BJ (cell line): ENCODE measurements around the gene NEGR1. TPM values are rescaled to one million over a fixed set of nuclear protein-coding genes. Genes with fewer than 3 reads are reported as not detected.
A peak's percentile ranks its signal among the peaks of the same experiment; 100 is the strongest.

Source experiments
- CTCF ChIA-PET: fragments of 350-600 bp; formaldehyde crosslinking; extraction: SDS; loops from one replicate; lab custom pipeline; 2021; ENCODE audit warnings: antibody characterized with exemption, inconsistent platforms; lab: Yijun Ruan, JAX
- POLR2A ChIA-PET: fragments of 300-600 bp; sonication (Branson Sonifier 250); formaldehyde crosslinking; extraction: SDS; loops from one replicate; lab custom pipeline; 2021; ENCODE audit warnings: antibody characterized with exemption; lab: Charles Lee
- DNase-seq: peaks from one replicate; pipeline ENCODE4 v3.0.0-alpha.2; 2011; ENCODE audit warnings: low read depth
- H3K27me3 ChIP-seq: 2 replicates; pipeline ENCODE4 v1.6.0; 2011; ENCODE audit warnings: low read length; ENCODE audit not compliant: control insufficient read depth, insufficient read depth
- H3K36me3 ChIP-seq: 2 replicates; pipeline ENCODE4 v1.5.1; 2011; ENCODE audit warnings: low read length; ENCODE audit not compliant: control insufficient read depth, insufficient read depth
- H3K4me3 ChIP-seq: 2 replicates; pipeline ENCODE4 v1.5.1; 2011; ENCODE audit warnings: low read depth, mild to moderate bottlenecking, control low read depth, low read length
- polyA plus RNA-seq: library from polyadenylated mRNA; depleted of rRNA; stranded (reverse); fragments of >200 nt; gene quantifications from 2 replicates; pipeline ENCODE4 v1.2.3, GENCODE V29; 2011
- TF ChIP-seq, protein P1 (sequence below): IDR thresholded peaks from 2 replicates; pipeline ENCODE4 v1.5.1; 2011; ENCODE audit warnings: low read depth, mild to moderate bottlenecking, control low read depth, inconsistent platforms, low read length, moderate library complexity; ENCODE audit not compliant: insufficient read depth

The NEGR1 gene
- polyA plus RNA-seq, 1 experiment, result 15.4 TPM

DNA sequence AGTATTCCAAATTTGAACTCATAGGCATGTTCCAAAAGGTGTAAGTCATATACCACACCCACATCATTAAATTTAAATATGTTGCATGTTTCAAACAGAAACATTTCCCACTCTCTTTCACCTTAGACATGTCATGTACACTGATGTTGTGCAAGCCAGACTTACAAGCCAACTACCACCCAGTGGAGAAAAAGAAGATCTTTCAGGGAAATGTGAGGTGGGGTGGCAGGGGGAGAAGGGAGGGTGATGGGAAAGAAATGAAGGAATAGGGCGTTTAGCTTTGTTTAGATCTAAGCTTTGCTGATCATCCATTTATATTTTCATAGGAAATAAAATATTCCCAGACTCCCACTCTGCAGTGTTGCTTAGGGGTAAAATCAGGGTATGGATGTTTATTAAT lies 1.6 kb downstream of the NEGR1 start:
- H3K36me3 ChIP-seq, result no peaks in the 10 kb centered on the region
- ChIA-PET CTCF (interaction anchor here (1.3 to 2.0 kb wide), 2 partner anchors 11 to 94 kb away, joined by 4 read pairs; no protein-coding TSS in a partner anchor), POLR2A (interaction anchor here (0.6 kb wide), 1 partner anchor 628 kb away, joined by 4 read pairs; no protein-coding TSS in a partner anchor)
- H3K27me3 ChIP-seq, result no peaks in the 10 kb centered on the region
- TF ChIP-seq, protein P1, sequence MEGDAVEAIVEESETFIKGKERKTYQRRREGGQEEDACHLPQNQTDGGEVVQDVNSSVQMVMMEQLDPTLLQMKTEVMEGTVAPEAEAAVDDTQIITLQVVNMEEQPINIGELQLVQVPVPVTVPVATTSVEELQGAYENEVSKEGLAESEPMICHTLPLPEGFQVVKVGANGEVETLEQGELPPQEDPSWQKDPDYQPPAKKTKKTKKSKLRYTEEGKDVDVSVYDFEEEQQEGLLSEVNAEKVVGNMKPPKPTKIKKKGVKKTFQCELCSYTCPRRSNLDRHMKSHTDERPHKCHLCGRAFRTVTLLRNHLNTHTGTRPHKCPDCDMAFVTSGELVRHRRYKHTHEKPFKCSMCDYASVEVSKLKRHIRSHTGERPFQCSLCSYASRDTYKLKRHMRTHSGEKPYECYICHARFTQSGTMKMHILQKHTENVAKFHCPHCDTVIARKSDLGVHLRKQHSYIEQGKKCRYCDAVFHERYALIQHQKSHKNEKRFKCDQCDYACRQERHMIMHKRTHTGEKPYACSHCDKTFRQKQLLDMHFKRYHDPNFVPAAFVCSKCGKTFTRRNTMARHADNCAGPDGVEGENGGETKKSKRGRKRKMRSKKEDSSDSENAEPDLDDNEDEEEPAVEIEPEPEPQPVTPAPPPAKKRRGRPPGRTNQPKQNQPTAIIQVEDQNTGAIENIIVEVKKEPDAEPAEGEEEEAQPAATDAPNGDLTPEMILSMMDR, result no peak
- no peak for DNase-seq
- peak overlapping the region; percentile 66 for H3K4me3 ChIP-seq

DNA sequence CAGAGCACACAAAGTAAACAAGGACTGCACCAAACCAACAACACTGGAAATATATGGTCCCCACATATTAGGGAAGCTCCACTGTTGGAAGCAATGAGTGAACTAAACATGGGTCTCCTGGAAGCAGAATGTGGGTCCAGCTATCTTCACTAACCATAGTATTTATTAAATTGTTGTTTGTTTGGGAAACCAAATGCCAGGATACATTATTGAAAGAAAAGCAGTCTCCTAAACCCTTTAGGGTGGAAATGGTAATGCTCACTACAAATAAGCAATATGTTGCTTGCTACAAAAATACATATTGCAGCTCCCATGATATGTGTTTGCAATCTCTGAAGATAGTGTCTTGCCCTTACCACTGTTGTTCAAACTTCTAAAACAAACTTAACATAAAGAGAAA lies 2.2 kb downstream of the NEGR1 start:
- TF ChIP-seq, protein P1, result no peak
- Histone ChIP-seq H3K4me3 (no peak overlapping the region), H3K36me3 (no peaks in the 10 kb centered on the region), H3K27me3 (no peaks in the 10 kb centered on the region)
- no peak for DNase-seq
- ChIA-PET POLR2A (no interaction called here), CTCF (interaction anchor here (1.3 kb wide), 1 partner anchor 10 kb away, joined by 4 read pairs; no protein-coding TSS in a partner anchor)

DNA sequence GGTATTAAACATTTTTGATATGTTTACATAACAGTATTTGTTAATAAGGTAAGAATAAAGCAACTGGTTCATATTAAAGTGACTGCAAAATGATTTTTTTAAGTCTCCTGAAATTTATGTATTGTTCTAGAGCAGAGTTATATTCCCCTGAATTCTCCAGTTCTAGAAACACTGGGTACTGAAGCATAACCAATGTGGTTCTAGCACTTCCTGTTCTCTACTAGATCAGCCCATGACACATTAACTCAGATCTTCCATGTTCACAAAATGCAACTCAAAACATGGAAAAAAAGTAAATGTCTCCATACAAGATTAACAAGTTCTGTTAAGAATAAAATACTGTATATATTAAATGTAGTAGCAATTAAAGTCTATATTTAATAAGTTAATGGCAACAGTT lies 3.9 kb downstream of the NEGR1 start:
- ChIA-PET POLR2A (no interaction called here), CTCF (interaction anchor here (1.0 to 1.7 kb wide), 2 partner anchors 9 to 345 kb away, joined by 4 read pairs; no protein-coding TSS in a partner anchor)

DNA sequence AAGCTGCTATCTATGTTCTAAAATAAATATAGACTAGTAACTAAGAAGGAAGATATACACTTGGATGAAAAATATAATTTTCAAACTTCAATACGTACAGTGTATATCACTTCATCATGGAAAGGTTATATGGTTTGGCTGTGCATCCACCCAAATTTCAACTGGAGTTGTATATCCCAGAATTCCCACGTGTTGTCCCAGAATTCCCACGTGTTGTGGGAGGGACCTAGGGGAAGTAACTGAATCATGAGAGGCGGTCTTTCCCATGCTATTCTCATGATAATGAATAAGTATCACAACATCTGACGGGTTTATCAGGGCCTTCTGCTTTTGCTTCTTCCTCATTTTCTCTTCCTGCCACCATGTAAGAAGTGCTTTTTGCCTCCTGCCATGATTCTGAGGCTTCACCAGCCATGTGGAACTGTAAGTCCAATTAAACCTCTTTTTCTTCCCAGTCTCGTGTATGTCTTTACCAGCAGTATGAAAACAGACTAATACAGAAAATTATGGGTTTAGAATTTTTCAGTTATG lies 10.7 kb downstream of the NEGR1 start:
- no peaks in the 10 kb centered on the region for H3K36me3 ChIP-seq
- no peak for DNase-seq
- H3K27me3 ChIP-seq, result no peaks in the 10 kb centered on the region
- ChIA-PET POLR2A (no interaction called here), CTCF (no interaction called here)
- no peak overlapping the region for H3K4me3 ChIP-seq
- TF ChIP-seq, protein P1, result no peak

More for the DNA sequence above, 3.9 kb downstream of the NEGR1 start:
- Histone ChIP-seq H3K27me3 (no peaks in the 10 kb centered on the region), H3K4me3 (no peak overlapping the region), H3K36me3 (no peaks in the 10 kb centered on the region)
- DNase-seq, result no peak
- TF ChIP-seq, protein P1, result no peak

DNA sequence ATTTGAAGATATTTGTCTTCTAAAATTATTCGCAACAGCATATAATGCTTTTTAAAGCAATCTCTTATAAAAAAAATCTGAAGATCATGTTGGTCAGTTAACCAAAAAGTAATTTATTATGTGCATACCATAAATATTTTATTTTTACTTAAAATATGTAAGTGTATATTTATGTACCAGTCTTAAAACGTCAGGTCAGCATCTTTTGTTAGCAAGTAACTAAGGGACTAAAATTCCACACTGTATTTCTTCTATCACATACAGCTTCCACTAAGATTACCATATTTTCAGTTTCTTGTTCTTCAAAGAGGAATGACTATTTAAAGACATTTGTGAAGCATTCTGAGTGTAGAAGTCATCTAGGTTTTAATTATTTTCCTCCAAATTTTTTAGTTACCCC lies 19.6 kb downstream of the NEGR1 start:
- Histone ChIP-seq H3K27me3 (no peaks in the 10 kb centered on the region), H3K36me3 (no peaks in the 10 kb centered on the region), H3K4me3 (no peak overlapping the region)
- TF ChIP-seq, protein P1, result no peak
- no peak for DNase-seq
- CTCF ChIA-PET, result interaction anchor here (0.9 kb wide), 1 partner anchor 68 kb away, joined by 3 read pairs; no protein-coding TSS in a partner anchor
- POLR2A ChIA-PET, result interaction anchor here (0.5 kb wide), 1 partner anchor 176 kb away, joined by 3 read pairs; no protein-coding TSS in a partner anchor
